Fibroblast of skin of right biceps (primary cell): ENCODE results near the gene GLIS1.

ENCODE experiments used
- DNase-seq: peaks from one replicate; pipeline ENCODE4 v3.0.0-alpha.2; 2013

The GLIS1 gene

DNA sequence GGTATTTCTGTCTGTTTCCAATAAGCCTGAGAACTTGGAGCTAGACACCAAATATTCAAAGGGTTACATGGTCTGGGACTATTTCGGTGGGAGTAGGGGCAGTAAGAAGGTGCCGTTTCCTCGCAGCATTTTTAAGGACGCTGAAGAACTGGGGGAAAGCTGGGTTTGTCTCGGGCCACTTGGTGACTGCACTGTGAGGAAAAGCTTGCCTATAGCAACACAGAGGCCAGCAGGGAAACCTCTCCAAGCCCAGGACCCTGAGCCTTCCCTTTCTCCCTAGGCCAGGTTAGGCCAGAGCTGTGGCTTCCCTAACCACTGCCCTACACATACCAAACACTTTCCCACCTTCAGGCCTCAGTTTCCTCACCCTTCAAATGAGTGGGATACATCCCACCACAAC lies 3.3 kb downstream of the GLIS1 start:
- DNase-seq, result no peak

GRCh38 chr1:53735261-53735660 lies 3.7 kb downstream of the GLIS1 start:
- DNase-seq, result peak; percentile 27

DNA sequence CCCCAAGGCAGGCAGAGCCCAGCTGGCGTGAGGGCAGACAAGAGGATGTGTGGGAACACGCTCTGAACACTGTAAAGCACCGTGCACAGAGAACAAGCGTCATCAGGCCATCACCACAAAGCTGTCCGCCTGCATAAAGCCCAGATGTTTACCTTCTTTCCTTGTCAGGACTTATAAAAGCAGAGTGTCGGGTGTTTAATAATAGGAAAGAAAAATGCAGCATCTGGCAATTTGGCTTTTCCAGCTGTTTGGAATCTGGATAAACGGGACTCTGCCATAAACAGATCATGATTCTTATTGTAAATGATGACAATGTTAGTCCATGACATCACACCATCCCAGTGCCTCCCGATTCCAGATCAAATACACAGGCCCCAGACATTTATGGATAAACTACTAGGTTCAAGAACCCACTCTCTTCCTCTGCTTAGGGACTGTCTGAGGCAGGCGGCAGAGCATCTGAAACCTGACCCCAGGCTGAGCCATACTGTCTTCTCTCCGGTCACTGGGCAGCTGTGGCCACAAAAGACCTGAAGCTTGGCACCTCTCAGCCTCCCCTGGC lies 4.2 kb downstream of the GLIS1 start:
- DNase-seq, result peak; percentile 71

DNA sequence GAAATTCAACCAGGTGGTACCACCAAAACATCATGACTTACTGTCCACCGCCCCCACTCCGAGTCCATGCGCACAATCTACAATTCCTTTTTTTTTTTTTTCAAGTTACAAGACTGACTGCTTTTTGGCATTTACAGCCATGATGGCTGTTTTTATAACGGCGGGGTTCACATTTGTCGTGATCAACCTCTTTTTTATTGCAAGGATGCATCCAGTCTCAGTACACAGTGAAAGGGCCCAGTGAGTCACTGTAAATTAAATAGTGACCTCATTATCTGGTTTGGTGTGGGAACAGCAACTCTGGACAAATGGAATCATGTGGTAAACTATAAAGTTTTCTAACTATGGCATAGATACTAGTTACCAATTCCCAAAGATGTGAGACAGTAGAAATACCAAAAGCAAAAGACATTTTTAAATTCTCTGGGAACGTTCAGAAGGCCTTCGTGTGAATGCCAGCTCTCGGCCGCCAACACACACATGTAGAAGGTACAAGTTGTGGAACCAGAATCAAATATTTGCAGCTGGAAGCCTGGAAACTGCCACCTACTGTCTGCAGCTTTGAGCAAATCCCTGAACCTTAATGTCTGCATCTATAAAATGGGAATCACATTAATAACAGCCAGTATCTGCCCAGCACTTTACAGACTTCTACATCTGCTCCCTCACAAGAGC lies 4.9 kb downstream of the GLIS1 start:
- DNase-seq, result peak; percentile 85

DNA sequence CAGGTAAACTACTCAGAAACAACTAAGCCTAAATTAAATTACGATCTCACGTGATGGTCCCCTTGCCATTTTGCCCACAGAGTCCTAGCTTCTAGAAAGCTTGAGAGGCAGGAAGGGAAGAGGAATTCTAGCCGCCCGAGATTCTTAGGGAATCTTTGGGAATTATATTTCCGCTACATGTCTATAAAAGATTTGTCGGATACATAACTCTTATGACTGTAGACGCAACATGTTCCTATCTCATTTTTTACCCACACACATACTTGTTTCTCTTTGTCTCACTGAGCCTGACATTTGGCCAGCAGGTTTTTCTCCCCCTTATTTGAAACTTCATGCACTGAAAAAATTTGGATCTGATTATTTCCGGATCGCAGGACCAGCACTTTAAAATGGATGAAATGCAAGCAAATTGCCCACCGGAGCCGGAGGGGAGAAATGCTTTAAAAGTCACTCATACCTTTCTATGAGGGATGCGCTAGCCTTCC lies 5.5 kb downstream of the GLIS1 start:
- peak; percentile 55 for DNase-seq

- DNase-seq, result peak; percentile 96
Observed at GRCh38 chr1:53732912-53733317, 6.0 kb downstream of the GLIS1 start.

GRCh38 chr1:53732409-53732808 lies 6.6 kb downstream of the GLIS1 start:
- DNase-seq, result peak; percentile 16

- DNase-seq, result peak; percentile 64
Observed at GRCh38 chr1:53731779-53732305, 7.1 kb downstream of the GLIS1 start.

GRCh38 chr1:53731043-53731600 lies 7.8 kb downstream of the GLIS1 start:
- DNase-seq, result peak; percentile 54

- peak; percentile 29 for DNase-seq
Observed at GRCh38 chr1:53730224-53730865, 8.6 kb downstream of the GLIS1 start.

- DNase-seq, result no peak
Observed at GRCh38 chr1:53729456-53730223, 9.3 kb downstream of the GLIS1 start.

GRCh38 chr1:53728702-53729455 lies 10.1 kb downstream of the GLIS1 start:
- peak; percentile 77 for DNase-seq

- DNase-seq, result no peak
Observed at GRCh38 chr1:53728196-53728595, 10.8 kb downstream of the GLIS1 start.

DNA sequence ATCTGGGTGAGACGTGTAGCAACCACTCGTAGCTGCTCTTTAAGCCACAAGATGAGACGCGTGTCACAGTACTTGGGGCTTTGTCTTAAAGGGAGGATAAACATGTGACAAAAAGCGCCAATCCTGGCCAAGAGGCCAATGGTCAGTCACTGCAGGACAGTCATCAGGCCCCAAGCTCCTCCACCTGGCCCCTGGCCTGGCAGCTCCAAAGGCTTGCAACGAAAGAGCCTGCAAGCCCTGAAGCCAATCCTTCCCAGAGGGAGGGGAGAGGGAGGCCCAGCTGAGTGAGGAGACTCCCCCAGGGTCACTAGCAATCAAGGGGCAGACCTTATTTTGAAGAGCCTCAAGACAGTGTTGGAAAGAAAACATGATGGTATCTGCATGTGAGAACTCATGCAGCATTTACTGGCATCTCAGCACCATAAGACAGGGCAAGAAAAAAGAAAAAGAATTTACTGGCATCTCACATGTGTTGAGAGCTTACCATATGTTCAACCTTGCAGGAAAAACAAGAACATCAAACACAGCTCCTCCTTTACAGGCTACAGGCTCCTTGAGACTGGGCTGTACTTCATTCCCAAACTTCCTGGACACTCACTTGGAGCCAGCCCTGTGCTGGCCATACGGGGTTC lies 11.4 kb downstream of the GLIS1 start:
- DNase-seq, result no peak

DNA sequence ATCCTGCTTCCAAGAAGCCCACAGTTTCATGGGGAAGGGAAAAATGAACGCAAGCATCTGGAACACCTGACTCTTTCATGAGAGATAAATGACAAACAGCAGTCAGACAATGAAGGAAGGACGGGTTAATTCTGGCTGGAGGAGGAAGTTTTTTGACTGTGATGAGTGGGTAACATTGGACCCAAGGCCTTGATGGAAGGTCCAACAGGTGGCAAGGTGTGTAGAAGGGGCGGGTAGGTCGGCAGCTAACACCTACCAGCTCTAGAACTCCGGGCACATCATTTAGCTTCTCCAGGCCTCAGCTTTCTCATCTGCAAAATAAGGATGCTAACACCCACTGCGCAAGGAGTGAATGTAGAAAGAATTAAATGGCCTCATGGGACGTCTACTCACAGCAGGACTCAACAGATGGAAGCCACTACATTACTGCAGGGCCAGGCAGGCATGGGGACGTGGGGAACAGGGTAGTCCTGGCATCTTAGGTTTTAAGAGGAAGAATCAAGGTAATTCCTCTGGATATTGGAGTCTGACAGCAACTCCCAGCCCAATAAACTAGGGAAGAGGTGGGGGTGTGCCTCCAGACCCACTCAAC lies 12.9 kb downstream of the GLIS1 start:
- DNase-seq, result no peak

GRCh38 chr1:53725238-53725689 lies 13.7 kb downstream of the GLIS1 start:
- peak; percentile 16 for DNase-seq

DNA sequence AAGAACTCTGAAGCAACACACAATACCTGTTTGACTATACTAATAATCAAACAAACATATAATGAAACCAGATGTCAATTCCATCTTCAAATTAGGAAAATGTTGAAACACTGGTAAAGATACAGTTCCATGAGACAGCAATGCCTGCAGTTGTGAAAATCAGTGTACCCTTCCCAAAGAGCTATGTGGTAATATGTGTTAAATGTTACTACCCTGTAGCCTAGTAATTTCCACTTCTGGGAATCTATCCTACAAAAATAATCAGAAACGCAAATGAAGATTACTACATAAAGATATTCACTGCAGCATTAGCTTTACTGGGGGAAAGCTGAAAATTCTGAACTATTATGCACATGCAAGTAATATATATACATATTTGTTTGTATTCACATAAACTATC lies 16.9 kb downstream of the GLIS1 start:
- DNase-seq, result no peak

- no peak for DNase-seq
Observed at GRCh38 chr1:53721088-53721487, 17.9 kb downstream of the GLIS1 start.

DNA sequence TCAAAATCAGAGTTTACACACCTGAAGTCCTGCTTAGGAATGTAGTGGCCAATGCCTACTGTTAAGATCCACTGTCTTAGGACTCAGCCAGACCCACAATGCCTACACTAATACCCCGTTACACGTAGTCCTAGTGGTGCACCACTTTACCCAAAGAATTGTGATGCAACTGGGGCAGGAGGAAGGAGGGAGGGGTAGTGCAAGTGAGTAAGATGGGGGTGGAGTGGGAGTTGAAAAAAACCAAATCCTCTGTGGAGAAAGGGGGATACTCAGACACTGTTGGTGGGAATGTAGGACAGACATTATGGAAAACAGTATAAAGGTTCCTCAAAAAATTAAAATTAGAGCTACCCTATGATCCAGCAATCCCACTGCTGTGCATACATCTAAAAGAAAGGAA lies 19.5 kb downstream of the GLIS1 start:
- DNase-seq, result no peak

GRCh38 chr1:53718443-53718842 lies 20.5 kb downstream of the GLIS1 start:
- no peak for DNase-seq
